Measurements from ENCODE around the gene SLC7A11. TPM values are rescaled to one million over a fixed set of nuclear protein-coding genes. Genes with fewer than 3 reads are reported as not detected.

The SLC7A11 gene
- total and polyA plus RNA-seq, 2 donors (not counting 1 experiment from before 2014, with no cell fraction given): 9.6 to 74.8 TPM

- Histone ChIP-seq H3K27ac (ENCODE audit: insufficient read depth, low read length) (peak overlapping the region; percentile 68), H3K4me2 (ENCODE audit: extremely low read depth, insufficient read depth, low read length) (no peak overlapping the region), H3K9ac (ENCODE audit: insufficient read depth, low read length) (no peak overlapping the region), H3K36me3 (ENCODE audit: control insufficient read depth, insufficient read depth, low read length) (no peaks in the 10 kb centered on the region), H3K27me3 (ENCODE audit: control insufficient read depth, insufficient read depth, low read length) (no peaks in the 10 kb centered on the region), H3K4me1 (ENCODE audit: control insufficient read depth, extremely low read depth, insufficient read depth, low read length) (no peaks in the 10 kb centered on the region), H3K4me3 (replicated peaks in 1 of 4; ENCODE audit: control extremely low read depth in 1 of 4, insufficient read depth in 1 of 4, low read depth in 3 of 4, low read length in 4 of 4) (no peak overlapping the region), H3K9me3 (ENCODE audit: control insufficient read depth, insufficient read depth, low read depth, low read length) (no peaks in the 10 kb centered on the region), H3K79me2 (ENCODE audit: control insufficient read depth, insufficient read depth, low read length) (no peaks in the 10 kb centered on the region), H2AFZ (ENCODE audit: low read length) (no peak overlapping the region), H4K20me1 (ENCODE audit: control insufficient read depth, extremely low read depth, insufficient read depth, low read length) (no peaks in the 10 kb centered on the region)
- TF ChIP-seq, protein P1, sequence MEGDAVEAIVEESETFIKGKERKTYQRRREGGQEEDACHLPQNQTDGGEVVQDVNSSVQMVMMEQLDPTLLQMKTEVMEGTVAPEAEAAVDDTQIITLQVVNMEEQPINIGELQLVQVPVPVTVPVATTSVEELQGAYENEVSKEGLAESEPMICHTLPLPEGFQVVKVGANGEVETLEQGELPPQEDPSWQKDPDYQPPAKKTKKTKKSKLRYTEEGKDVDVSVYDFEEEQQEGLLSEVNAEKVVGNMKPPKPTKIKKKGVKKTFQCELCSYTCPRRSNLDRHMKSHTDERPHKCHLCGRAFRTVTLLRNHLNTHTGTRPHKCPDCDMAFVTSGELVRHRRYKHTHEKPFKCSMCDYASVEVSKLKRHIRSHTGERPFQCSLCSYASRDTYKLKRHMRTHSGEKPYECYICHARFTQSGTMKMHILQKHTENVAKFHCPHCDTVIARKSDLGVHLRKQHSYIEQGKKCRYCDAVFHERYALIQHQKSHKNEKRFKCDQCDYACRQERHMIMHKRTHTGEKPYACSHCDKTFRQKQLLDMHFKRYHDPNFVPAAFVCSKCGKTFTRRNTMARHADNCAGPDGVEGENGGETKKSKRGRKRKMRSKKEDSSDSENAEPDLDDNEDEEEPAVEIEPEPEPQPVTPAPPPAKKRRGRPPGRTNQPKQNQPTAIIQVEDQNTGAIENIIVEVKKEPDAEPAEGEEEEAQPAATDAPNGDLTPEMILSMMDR (conservative IDR thresholded peaks at IDR 0.05 in 1 of 2, IDR thresholded peaks at IDR 0.05 in 1 of 2; ENCODE audit: low read depth in 1 of 2, low read length in 2 of 2): no peak
- no peak for TF ChIP-seq EZH2 (IDR thresholded peaks at IDR 0.05; ENCODE audit: low read length, missing control alignments)
- no peak for DNase-seq (ENCODE audit: low read depth in 2 of 2)
These were observed 33.1 kb upstream of the SLC7A11 start for GRCh38 chr4:138275216-138275615.

- H3K4me1 ChIP-seq (ENCODE audit: control insufficient read depth, extremely low read depth, insufficient read depth, low read length): no peaks in the 10 kb centered on the region
- TF ChIP-seq EZH2 (IDR thresholded peaks at IDR 0.05; ENCODE audit: low read length, missing control alignments): no peak
- TF ChIP-seq, protein P1 (conservative IDR thresholded peaks at IDR 0.05 in 1 of 2, IDR thresholded peaks at IDR 0.05 in 1 of 2; ENCODE audit: low read depth in 1 of 2, low read length in 2 of 2): no peak
- H3K9me3 ChIP-seq (ENCODE audit: control insufficient read depth, insufficient read depth, low read depth, low read length): no peaks in the 10 kb centered on the region
- no peak overlapping the region for H3K4me2 ChIP-seq (ENCODE audit: extremely low read depth, insufficient read depth, low read length)
- no peak overlapping the region for H2AFZ ChIP-seq (ENCODE audit: low read length)
- no peak for DNase-seq (ENCODE audit: low read depth in 2 of 2)
- no peak overlapping the region for H3K4me3 ChIP-seq (replicated peaks in 1 of 4; ENCODE audit: control extremely low read depth in 1 of 4, insufficient read depth in 1 of 4, low read depth in 3 of 4, low read length in 4 of 4)
- no peaks in the 10 kb centered on the region for H4K20me1 ChIP-seq (ENCODE audit: control insufficient read depth, extremely low read depth, insufficient read depth, low read length)
- H3K9ac ChIP-seq (ENCODE audit: insufficient read depth, low read length): no peak overlapping the region
- H3K79me2 ChIP-seq (ENCODE audit: control insufficient read depth, insufficient read depth, low read length): no peaks in the 10 kb centered on the region
- no peaks in the 10 kb centered on the region for H3K36me3 ChIP-seq (ENCODE audit: control insufficient read depth, insufficient read depth, low read length)
- H3K27me3 ChIP-seq (ENCODE audit: control insufficient read depth, insufficient read depth, low read length): no peaks in the 10 kb centered on the region
- no peak overlapping the region for H3K27ac ChIP-seq (ENCODE audit: insufficient read depth, low read length)
These were observed 27.0 kb upstream of the SLC7A11 start for GRCh38 chr4:138269175-138269574.

DNA sequence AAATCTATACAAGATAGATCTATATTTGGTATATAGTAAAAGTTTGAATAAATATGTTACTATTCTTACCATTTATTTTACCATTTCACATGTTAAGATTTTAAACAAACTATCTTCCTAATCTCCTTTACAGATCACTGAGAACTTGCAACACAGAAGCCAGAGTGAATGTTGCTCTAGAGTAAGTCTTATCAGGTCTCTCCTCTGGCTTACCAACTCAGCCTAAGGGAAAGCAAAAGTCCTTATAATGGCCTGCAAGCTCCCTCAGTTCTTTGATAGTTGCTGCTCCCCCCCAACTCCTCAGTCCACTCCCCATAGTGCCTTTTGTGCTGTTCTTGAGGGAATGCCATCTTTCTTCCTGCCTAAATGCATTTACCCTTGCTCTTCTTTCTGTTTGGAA is 25.7 kb upstream of the SLC7A11 start:
- Histone ChIP-seq H2AFZ (ENCODE audit: low read length) (no peak overlapping the region), H4K20me1 (ENCODE audit: control insufficient read depth, extremely low read depth, insufficient read depth, low read length) (no peaks in the 10 kb centered on the region), H3K4me3 (replicated peaks in 1 of 4; ENCODE audit: control extremely low read depth in 1 of 4, insufficient read depth in 1 of 4, low read depth in 3 of 4, low read length in 4 of 4) (no peak overlapping the region), H3K9me3 (ENCODE audit: control insufficient read depth, insufficient read depth, low read depth, low read length) (no peaks in the 10 kb centered on the region), H3K27me3 (ENCODE audit: control insufficient read depth, insufficient read depth, low read length) (no peaks in the 10 kb centered on the region), H3K27ac (ENCODE audit: insufficient read depth, low read length) (no peak overlapping the region), H3K79me2 (ENCODE audit: control insufficient read depth, insufficient read depth, low read length) (no peaks in the 10 kb centered on the region), H3K4me1 (ENCODE audit: control insufficient read depth, extremely low read depth, insufficient read depth, low read length) (no peaks in the 10 kb centered on the region), H3K9ac (ENCODE audit: insufficient read depth, low read length) (no peak overlapping the region), H3K4me2 (ENCODE audit: extremely low read depth, insufficient read depth, low read length) (no peak overlapping the region), H3K36me3 (ENCODE audit: control insufficient read depth, insufficient read depth, low read length) (no peaks in the 10 kb centered on the region)
- no peak for TF ChIP-seq EZH2 (IDR thresholded peaks at IDR 0.05; ENCODE audit: low read length, missing control alignments)
- TF ChIP-seq, protein P1 (conservative IDR thresholded peaks at IDR 0.05 in 1 of 2, IDR thresholded peaks at IDR 0.05 in 1 of 2; ENCODE audit: low read depth in 1 of 2, low read length in 2 of 2): no peak
- no peak for DNase-seq (ENCODE audit: low read depth in 2 of 2)
